K562 (cell line): ENCODE results near the gene POLN. TPM values are rescaled to one million over a fixed set of nuclear protein-coding genes. Genes with fewer than 3 reads are reported as not detected.

Experiments used
- ATAC-seq: fragments of 200-7000 bp; cut with Tn5 transposase; 3 replicates; pipeline ENCODE4 v1.9.1; 2020; ENCODE audit warnings: moderate library complexity
- BruUV-seq: library from RNA; stranded (reverse); fragments of 400-500 nt; replicated peaks from 2 replicates; lab custom pipeline; 2021; lab: Mats Ljungman, UMichigan
- CTCF ChIA-PET: fragments of 300-600 bp; formaldehyde crosslinking; extraction: SDS; loops from one replicate; lab custom pipeline; 2021; ENCODE audit warnings: low intra/inter-chr PET ratio; lab: Yijun Ruan, JAX
- POLR2A ChIA-PET: fragments of 300-600, 350-650 bp; sonication (Branson Sonifier 250); formaldehyde crosslinking; extraction: SDS; loops from one replicate; lab custom pipeline; 2021; ENCODE audit warnings: antibody characterized with exemption, inconsistent platforms; lab: Yijun Ruan, JAX
- DNase-seq, 4 experiments: peaks; one replicate each; pipeline versions ENCODE4 v3.0.0 to v3.0.0-alpha.2; 2011 to 2018; ENCODE audit warnings: low spot score in 3 of 4, mixed read lengths in 3 of 4; ENCODE audit errors: extremely low read depth in 1 of 4
- FAIRE-seq: peaks from 2 replicates; lab custom pipeline; 2011; peaks lifted over from hg19 to GRCh38; lab: Jason Lieb, UNC
- H2AFZ ChIP-seq: 2 replicates; pipeline ENCODE4 v1.6.0; 2011; ENCODE audit warnings: low read depth, low read length, control low read depth, inconsistent platforms
- H3K27ac ChIP-seq: fragments of 200-600 bp; 3 replicates; pipeline ENCODE4 v1.8.0; 2011; ENCODE audit warnings: low read depth, mild to moderate bottlenecking, control low read depth, inconsistent platforms, low read length, moderate library complexity, mixed read lengths; ENCODE audit errors: extremely low read depth
- H3K27me3 ChIP-seq, 2 experiments: fragments of 300-600 bp in 1 of 2; 2 replicates in 1 of 2; 3 replicates in 1 of 2; pipeline versions ENCODE4 v1.6.0 to v1.8.0; 2011; ENCODE audit warnings: inconsistent platforms in 2 of 2, low read length in 2 of 2, mild to moderate bottlenecking in 1 of 2, mixed read lengths in 1 of 2, moderate library complexity in 1 of 2; ENCODE audit not compliant: control insufficient read depth in 2 of 2, insufficient read depth in 2 of 2
- H3K36me3 ChIP-seq: fragments of 300-600 bp; 3 replicates; pipeline ENCODE4 v1.8.0; 2011; ENCODE audit warnings: mild to moderate bottlenecking, low read length, inconsistent platforms; ENCODE audit not compliant: control insufficient read depth, insufficient read depth
- H3K4me1 ChIP-seq, 2 experiments: fragments of 200-600 bp in 1 of 2; replicated peaks in 1 of 2; 2 replicates in 1 of 2; 3 replicates in 1 of 2; pipeline versions ENCODE4 v1.5.1 to v1.8.0; 2011; ENCODE audit warnings: inconsistent platforms in 2 of 2, low read length in 2 of 2, mild to moderate bottlenecking in 1 of 2, mixed read lengths in 1 of 2, moderate library complexity in 1 of 2; ENCODE audit not compliant: control insufficient read depth in 2 of 2, insufficient read depth in 2 of 2
- H3K4me2 ChIP-seq: 2 replicates; pipeline ENCODE4 v1.6.1; 2011; ENCODE audit warnings: low read length, control low read depth, inconsistent platforms, mixed read lengths; ENCODE audit not compliant: insufficient read depth
- H3K4me3 ChIP-seq: fragments of 200-600 bp; sonication (generic), shearing (Covaris generic); 2 replicates; pipeline ENCODE4 v1.5.1; 2016; ENCODE audit warnings: control low read depth, inconsistent platforms
- H3K79me2 ChIP-seq: fragments of 200-600 bp; 3 replicates; pipeline ENCODE4 v1.8.0; 2011; ENCODE audit warnings: low read length, inconsistent platforms; ENCODE audit not compliant: control insufficient read depth, insufficient read depth
- H3K9ac ChIP-seq, 2 experiments: 2 replicates each; pipeline versions ENCODE4 v1.6.0 to v1.6.1; 2011; ENCODE audit warnings: low read depth in 2 of 2, low read length in 2 of 2, control low read depth in 1 of 2, inconsistent platforms in 1 of 2, mild to moderate bottlenecking in 1 of 2, mixed read lengths in 1 of 2; ENCODE audit not compliant: insufficient read depth in 1 of 2
- H3K9me1 ChIP-seq: one replicate; pipeline ENCODE4 v1.6.0; 2011; ENCODE audit warnings: inconsistent platforms, mild to moderate bottlenecking, low read length, moderate library complexity; ENCODE audit not compliant: control insufficient read depth, insufficient read depth
- H3K9me3 ChIP-seq: replicated peaks from 2 replicates; pipeline ENCODE4 v1.5.1; 2011; ENCODE audit warnings: low read depth, low read length, inconsistent platforms; ENCODE audit not compliant: control insufficient read depth, insufficient read depth
- H4K20me1 ChIP-seq: replicated peaks from 2 replicates; pipeline ENCODE4 v1.6.1; 2011; ENCODE audit warnings: low read length, inconsistent platforms, mixed read lengths; ENCODE audit not compliant: control insufficient read depth, insufficient read depth
- RBM34 ChIP-seq: fragments of 200-400 bp; formaldehyde crosslinking; IDR thresholded peaks from 2 replicates; pipeline ENCODE4 v1.6.1; 2018; ENCODE audit warnings: low read length, borderline replicate concordance; ENCODE audit not compliant: insufficient read depth
- SLC30A9 ChIP-seq: fragments of 250-450 bp; sonication (Bioruptor Pico); IDR thresholded peaks from 2 replicates; pipeline ENCODE4 v1.8.0; 2022; ENCODE audit warnings: mild to moderate bottlenecking, moderate library complexity
- ZFPM2 ChIP-seq: fragments of 250-450 bp; sonication (Bioruptor Pico); IDR thresholded peaks from 2 replicates; pipeline ENCODE4 v1.5.1; 2022; ENCODE audit warnings: mild to moderate bottlenecking
- WGBS: fragments of 100-300 bp; shearing (Covaris generic); methylation state at CpG from one replicate; pipeline ENCODE4 v1.1.6; 2016; ENCODE audit warnings: low coverage, mixed read lengths; ENCODE audit not compliant: insufficient coverage; ENCODE audit errors: missing lambda C conversion rate; 5-methylcytosine and 5-hydroxymethylcytosine counted together
- in situ Hi-C: fragments of 300-500 bp; cut with MboI; formaldehyde crosslinking; loops from 4 replicates; pipeline ENCODE4 v1.15.0; 2018; ENCODE audit warnings: inconsistent platforms, mixed read lengths
- intact Hi-C: fragments of 100-400 bp; cut with micrococcal nuclease; formaldehyde crosslinking; loops from 2 replicates; pipeline ENCODE4 v1.14.2; 2022
- polyA plus RNA-seq, 8 experiments: library from polyadenylated mRNA; depleted of rRNA in 4 of 8; stranded (reverse) in 5 of 8; unstranded in 3 of 8; fragments of >200 nt; fragmentation: Nextera tagmentation in 2 of 8; fragmentation: Illumina TruSeq in 1 of 8; extraction: Ambion mirVana in 2 of 8; extraction: Trizol in 1 of 8; gene quantifications; 2 replicates each; pipeline versions ENCODE4 v1.2.1 to v1.2.3, GENCODE V29; 2011 to 2014; ENCODE audit warnings: inconsistent platforms in 1 of 8, missing spikeins in 1 of 8
- total RNA-seq, 7 experiments: library from RNA; depleted of rRNA in 6 of 7; stranded (reverse); fragments of >200 nt in 6 of 7; fragmentation: Illumina TruSeq in 2 of 7; extraction: Trizol in 2 of 7; gene quantifications; 2 replicates each; pipeline versions ENCODE4 v1.2.1 to v1.2.3, GENCODE V29; 2011 to 2021; ENCODE audit warnings: low replicate concordance in 1 of 7
- TF ChIP-seq, protein P1 (sequence below), 2 experiments: IDR thresholded peaks; 2 replicates each; pipeline ENCODE4 v1.6.1; 2011; ENCODE audit warnings: borderline replicate concordance in 1 of 2, control low read depth in 1 of 2, low read depth in 1 of 2, low read length in 1 of 2, mild to moderate bottlenecking in 1 of 2, mixed read lengths in 1 of 2, moderate library complexity in 1 of 2; ENCODE audit not compliant: insufficient read depth in 1 of 2, insufficient read length in 1 of 2, poor library complexity in 1 of 2, severe bottlenecking in 1 of 2; ENCODE audit errors: extremely low read depth in 1 of 2

Gene POLN
- total and polyA plus RNA-seq, 9 of the 15 experiments (the other 6 are each of a cell fraction or from before 2014, with no cell fraction given) = 0.08 to 0.91 (median 0.32) TPM

DNA sequence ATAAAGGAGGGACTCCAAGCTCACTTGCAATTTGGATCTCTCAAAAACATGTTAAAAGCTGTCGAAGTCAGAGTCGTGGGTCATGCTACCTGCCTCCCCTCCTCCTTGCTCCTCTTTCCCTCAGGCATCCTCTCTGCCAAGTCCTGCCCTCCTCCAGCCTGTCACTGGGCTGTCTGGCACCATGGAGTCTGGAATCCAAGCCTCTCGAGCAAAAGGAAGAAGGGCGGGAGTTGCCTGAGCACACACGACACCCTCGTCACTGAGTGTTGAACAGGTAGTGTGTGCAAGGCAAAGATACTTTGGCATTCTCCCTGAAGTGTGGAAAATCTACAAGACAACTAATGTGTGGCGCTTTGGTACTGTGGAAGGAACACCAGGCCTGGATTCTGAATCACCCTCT is 62.2 kb downstream of the POLN start:
- Histone ChIP-seq H3K4me1 (peaks cover 0 to 16% of the 10 kb centered on the region in 2 experiments; a peak in 2 of 5 replicates), H3K4me2 (no peak overlapping the region), H3K9me1 (no peaks in the 10 kb centered on the region), H3K36me3 (no peaks in the 10 kb centered on the region), H2AFZ (no peak overlapping the region; the same call in 1 of the 2 replicates), H3K9me3 (peaks cover 5% of the 10 kb centered on the region; the same call in 1 of the 2 replicates), H3K79me2 (no peaks in the 10 kb centered on the region), H3K9ac (no peak overlapping the region), H3K27me3 (no peaks in the 10 kb centered on the region), H3K4me3 (no peak overlapping the region), H3K27ac (no peak overlapping the region), H4K20me1 (no peaks in the 10 kb centered on the region)
- 31% methylated on average over 7 of the region's 7 CpGs for WGBS
- TF ChIP-seq RBM34 (no peak), SLC30A9 (CRISPR knock-in tag) (no peak), ZFPM2 (CRISPR knock-in tag) (no peak)
- TF ChIP-seq, protein P1, sequence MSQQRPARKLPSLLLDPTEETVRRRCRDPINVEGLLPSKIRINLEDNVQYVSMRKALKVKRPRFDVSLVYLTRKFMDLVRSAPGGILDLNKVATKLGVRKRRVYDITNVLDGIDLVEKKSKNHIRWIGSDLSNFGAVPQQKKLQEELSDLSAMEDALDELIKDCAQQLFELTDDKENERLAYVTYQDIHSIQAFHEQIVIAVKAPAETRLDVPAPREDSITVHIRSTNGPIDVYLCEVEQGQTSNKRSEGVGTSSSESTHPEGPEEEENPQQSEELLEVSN (IDR thresholded peaks at IDR 0.05; ENCODE audit: borderline replicate concordance in 1 of 2, extremely low read depth in 1 of 2, insufficient read depth in 1 of 2, insufficient read length in 1 of 2, low read depth in 1 of 2, low read length in 1 of 2, poor library complexity in 1 of 2, severe bottlenecking in 1 of 2) = peak in 1 of 2 experiments; percentile 15
- in situ Hi-C loops (no loop called here), intact Hi-C loops (loop anchor here (10.0 kb wide), 1 partner anchor 265 kb away; no protein-coding TSS in a partner anchor)
- FAIRE-seq (no peak), DNase-seq (no peak), ATAC-seq (no peak)
- CTCF ChIA-PET = no interaction called here
- no TSS peak for BruUV-seq
- POLR2A ChIA-PET = interaction anchor here (1.0 kb wide), 1 partner anchor 8 kb away, joined by 3 read pairs; no protein-coding TSS in a partner anchor
